ENCODE results near the gene HOXC10.

- TF ChIP-seq CTCF (IDR thresholded peaks at IDR 0.05) (peak; percentile 98), EZH2 (IDR thresholded peaks at IDR 0.05; ENCODE audit: borderline replicate concordance, insufficient read depth, low read depth, low read length, poor library complexity, severe bottlenecking) (no peak)
Measured at GRCh38 chr12:54005853-54006558, 21.1 kb downstream of the HOXC10 start.
